Measurements from ENCODE around the gene SPINT1.

The SPINT1 gene

DNA sequence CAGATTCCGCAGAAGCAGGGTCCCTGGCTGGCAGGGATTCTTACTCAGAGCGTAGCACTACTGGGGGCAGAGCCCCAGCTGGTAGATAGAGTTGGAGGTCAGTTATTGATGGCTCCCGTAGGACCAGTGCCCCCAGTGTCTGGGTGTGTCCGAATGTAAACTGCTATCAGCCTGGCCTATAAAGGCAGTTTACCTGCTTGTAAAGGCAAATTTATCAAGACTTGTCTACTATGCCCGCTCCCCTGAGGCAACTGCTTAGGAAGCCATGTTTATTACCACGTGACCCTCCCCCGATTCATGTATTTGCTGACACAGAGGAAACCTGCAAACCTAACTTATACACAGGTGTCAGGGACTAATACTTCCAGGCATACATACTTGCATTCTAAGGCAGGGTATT lies 14.7 kb upstream of the SPINT1 start:
- no peak for DNase-seq (ENCODE audit: low read depth in 3 of 3)

DNA sequence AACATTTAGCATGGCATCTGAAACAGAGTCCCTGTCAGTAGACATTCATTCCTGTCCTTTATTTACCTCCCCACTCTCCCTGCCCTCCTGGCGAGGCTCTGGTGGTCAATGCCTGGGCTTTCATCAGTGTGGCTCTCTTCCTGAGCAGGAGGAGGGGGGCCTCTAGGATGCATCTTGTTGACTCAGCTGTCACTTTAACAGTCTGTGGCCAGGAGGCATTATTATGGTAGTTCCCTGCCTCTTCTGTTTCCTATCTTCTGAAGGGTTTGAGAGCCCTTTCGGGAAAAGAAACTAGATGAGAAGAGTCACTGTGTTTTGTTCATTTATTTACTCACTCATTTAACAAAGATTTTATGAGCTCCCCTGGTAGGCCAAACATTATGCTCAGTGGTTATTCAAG lies 13.0 kb upstream of the SPINT1 start:
- no peak for DNase-seq (ENCODE audit: low read depth in 3 of 3)

DNA sequence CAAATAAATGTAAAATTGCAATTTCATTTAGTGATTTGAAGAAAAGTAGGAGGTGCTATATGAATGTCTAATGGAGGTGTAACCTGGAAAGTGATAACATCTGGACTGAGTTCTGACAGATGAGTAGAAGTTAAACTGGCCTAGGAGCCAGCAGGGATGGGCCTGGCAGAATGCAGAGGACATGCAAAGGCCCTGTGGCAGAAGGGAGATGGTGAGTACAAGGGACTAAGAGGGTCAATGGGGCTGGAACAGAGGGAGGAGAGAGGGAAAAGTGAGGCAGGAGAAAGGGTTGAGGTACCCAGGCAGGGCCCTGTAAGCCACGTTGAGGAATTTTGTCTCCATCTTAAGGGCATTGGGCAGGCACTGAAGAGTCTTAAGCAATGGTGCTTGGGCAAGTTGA lies 12.0 kb upstream of the SPINT1 start:
- DNase-seq (ENCODE audit: low read depth in 3 of 3) = no peak

DNA sequence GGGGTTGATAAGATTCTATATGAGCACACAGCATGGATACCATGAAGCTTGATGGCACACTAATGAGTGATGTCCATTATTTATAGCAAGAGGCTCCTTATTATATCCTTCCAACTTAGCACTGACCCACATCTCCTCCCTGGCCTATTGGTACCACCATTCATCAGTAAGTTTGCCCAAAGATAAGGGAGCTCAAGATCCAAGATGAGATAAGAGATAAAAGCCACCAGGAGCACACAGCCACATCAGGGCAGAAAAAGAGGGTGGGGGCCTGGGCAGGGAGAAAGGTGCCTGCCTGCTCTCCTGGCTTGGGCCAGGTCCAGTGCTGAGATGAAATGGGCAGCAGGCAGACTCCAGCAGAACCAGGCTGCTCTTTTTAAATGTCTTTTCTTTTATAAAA lies 10.9 kb upstream of the SPINT1 start:
- no peak for DNase-seq (ENCODE audit: low read depth in 3 of 3)

DNA sequence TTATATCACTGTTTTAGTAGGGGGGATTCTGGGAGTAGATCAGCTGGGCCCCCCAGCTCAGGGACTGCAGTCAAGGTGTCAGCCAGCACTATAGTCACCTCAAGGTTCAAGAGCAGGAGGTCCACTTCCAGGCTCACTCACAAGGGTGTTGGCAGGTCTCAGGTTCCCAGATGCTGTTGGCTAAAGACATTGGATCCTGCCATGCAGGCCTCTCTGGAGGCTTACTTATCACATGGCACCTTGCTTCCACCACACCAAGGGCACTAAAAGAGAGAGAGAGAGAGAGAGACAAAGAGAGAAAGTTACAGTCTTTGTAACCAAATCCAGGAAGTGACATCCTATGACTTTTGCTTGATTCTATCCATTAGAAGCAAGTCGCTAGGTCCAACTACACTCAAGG lies 7.8 kb upstream of the SPINT1 start:
- no peak for DNase-seq (ENCODE audit: low read depth in 3 of 3)

DNA sequence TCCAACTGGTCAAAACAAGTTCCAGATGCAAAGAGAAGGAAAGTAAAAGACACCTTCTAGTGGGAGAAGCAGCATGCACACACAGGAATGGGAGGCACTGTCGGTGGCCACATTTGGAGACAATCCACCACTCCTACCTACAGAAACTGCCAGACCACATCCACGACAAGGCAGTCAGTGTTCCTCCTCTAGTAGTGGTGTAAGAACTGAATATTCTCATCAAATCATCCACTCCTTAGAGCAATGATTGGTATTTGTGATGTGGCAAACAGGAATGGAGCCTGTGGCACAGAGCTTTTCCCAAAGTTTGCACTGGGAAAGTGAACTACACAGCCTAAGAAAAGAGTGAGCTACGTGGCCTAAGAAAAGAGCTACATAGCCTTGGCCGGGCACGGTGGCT lies 5.1 kb upstream of the SPINT1 start:
- no peak for DNase-seq (ENCODE audit: low read depth in 3 of 3)

DNA sequence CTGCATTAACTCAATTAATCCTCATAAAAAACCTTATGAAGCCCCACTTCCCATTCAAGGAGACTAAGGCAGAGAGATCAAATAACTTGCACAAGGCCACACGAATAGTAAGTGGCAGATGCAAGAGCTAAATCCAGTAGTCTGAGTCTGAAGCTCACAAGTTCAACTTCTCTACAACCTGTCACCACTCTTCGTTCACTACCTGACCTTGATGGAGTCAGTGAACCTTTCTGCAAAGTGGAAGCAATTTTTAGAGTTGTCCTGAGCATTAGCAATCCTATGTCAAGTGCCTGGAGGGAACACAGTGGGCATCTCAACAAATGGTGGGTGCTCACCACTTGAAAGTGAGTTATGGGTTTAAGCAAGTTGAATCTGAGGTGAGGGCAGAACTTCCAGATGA lies 2.1 kb upstream of the SPINT1 start:
- no peak for DNase-seq (ENCODE audit: low read depth in 3 of 3)

DNA sequence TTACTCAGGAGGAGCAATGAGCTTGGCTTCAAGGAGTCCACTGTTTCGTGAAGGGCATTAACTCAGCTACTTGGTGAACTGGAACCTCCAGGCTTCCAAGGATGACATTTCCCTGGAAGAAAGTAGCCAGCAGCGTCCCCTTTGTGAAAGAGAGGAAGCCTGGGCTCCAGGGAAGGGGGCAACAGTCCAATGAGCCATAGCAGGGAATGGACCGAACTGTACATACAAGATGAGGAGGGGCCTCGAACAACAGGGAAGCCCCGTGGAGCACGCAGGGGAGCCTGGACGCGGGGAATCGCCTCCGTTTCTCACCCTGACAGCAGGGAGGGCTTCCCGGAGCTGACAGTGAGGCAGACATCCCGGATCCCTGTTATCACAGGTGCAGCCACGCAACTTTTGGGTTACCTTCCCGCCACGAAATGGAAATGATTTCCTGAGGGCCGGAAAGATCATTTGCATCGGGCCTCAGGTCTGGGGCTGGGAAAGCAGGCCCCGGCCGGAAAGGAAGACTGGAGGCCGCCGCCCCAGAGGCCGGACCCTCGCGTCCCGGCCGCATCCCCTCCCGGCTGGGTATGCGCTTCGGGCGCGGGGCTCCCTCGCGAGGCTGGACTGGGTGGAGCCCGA lies 475 bp upstream of the SPINT1 start:
- DNase-seq (ENCODE audit: low read depth in 3 of 3) = no peak

DNA sequence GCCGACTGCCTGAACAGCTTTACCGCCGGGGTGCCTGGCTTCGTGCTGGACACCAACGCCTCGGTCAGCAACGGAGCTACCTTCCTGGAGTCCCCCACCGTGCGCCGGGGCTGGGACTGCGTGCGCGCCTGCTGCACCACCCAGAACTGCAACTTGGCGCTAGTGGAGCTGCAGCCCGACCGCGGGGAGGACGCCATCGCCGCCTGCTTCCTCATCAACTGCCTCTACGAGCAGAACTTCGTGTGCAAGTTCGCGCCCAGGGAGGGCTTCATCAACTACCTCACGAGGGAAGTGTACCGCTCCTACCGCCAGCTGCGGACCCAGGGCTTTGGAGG lies 815 bp downstream of the SPINT1 start:
- DNase-seq (ENCODE audit: low read depth in 3 of 3) = peak in 1 of 3 experiments; percentile 38

DNA sequence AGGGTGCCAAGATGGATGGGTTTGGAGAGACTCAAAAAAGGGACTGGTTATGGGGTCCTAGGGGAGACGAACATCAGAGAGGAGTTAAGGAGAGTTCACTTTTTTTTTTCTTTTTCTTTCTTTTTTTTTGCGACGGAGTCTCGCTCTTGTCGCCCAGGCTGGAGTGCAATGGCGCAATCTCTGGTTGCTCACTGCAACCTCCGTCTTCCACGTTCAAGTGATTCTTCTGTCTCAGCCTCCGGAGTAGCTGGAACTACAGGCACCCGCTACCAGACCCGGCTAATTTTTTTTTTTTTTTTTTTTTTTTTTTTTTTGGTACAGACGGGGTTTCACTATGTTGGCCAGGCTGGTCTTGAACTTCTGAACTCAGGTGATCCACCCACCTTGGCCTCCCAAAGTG lies 1.2 kb downstream of the SPINT1 start:
- DNase-seq (ENCODE audit: low read depth in 3 of 3) = no peak

DNA sequence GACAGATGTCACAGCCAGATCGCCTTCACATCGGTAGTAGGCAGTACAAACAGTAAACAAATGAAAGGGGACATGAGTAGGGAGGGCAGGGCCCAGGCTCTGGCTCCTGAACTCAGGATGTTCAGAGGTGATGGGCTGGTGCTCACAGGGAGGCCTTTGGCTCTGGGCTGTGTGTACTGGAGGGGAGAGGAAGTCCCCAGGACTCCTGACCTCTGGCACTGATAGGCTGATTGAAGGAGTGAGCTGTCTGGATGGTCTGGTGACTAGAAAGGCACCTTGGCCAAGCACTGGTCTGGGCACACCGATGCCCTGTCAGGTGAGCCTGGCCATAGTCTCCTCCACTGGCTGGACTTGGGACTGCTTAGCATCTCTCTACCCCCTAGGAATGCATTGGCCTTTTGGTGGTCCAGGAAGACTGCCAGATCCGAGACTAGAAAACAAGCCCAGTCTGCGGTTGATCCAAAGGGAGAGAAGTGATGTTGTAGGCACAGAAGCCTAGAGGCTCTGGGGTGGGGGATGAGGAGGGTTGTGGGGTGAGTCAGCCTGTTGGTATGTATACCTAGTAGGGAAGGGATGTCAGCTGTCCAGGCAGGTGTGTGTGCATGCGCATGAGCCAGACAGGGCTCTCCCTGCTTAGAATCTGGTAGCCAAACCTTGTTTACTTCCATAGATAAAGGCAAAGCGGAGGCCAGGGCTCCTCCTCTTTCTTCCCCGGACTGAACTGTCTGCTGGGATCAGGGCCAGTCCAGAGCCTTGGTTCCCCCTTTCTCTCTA lies 1.9 kb downstream of the SPINT1 start:
- no peak for DNase-seq (ENCODE audit: low read depth in 3 of 3)

DNA sequence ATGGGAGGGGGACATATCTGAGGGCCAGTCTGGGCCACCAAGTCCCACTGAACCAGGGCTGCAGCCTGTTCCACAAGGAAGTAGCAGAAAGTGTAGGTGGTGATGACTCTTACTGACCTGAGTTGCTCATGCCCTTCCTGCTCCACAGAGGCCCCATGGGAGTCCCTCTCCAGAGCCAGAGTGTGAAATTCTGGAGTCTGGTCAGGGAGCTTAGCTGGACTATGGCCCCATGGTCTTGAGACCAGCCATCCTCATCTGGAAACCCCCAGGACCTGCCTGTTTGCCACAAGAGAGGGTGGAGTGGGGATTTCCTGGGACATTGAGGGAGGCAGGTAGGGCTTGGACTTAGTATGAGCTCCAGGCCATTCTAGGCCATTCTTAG lies 3.0 kb downstream of the SPINT1 start:
- no peak for DNase-seq (ENCODE audit: low read depth in 3 of 3)

DNA sequence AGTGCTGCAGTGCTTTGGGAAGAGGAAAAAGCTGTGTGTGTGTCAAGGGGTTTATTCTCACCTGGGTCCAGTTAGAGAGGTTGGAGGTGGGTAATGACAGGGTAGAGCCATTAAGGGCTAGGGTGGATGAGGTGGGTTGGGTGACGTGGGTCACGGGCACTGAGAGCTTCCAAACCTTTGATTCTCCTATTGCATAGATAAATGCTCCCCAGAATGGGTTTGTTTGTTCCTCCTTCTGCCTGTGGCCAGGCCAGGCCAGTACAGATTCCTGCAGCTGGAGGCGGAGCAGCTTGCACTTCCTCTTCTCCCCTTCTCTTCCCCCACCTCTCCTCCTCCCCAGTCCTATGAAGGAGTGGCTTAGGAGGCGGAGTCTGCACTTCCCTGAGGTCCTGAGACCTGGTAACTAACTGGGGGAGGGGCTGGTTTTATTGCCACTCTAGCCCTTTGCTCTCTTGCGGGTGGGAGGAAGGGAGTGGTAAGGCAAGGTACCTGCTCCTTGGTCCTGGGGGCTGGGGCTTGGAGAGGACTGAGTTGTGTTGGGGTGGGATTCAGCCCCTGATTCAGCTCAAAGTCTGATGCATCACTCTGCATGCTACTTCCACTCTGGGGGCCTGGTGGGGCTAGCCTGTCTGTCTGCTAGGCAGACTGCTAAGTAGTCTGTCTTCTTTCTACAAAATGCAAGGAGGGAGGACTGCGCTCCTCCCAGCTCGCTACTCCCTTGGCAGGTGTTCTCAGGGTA lies 3.5 kb downstream of the SPINT1 start:
- no peak for DNase-seq (ENCODE audit: low read depth in 3 of 3)

DNA sequence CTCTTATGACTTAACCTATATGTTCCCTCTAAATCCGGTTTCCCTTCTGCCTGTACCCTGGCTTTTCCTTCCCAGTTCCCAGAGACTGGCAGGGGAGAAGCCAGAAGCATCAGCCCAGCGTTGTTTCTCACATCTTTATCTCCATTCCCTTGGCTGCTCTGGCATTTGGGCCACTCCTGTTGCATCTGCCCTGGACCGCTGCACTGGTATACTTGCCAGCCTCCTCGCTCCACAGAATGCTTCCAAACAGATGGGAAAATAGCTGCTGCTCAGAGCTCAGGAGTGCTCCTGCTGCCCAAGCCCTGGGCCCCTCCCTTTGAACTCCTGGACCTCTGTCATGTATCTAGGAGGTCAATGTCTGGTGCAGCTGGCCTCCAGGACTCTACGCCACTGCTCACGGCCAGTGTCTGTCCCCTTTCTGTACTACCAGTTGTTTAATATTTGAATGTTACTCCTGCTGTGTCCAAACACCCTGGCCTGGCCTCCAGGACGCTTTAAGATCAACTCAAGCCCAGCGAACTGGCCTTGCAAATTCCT lies 6.8 kb downstream of the SPINT1 start:
- no peak for DNase-seq (ENCODE audit: low read depth in 3 of 3)

DNA sequence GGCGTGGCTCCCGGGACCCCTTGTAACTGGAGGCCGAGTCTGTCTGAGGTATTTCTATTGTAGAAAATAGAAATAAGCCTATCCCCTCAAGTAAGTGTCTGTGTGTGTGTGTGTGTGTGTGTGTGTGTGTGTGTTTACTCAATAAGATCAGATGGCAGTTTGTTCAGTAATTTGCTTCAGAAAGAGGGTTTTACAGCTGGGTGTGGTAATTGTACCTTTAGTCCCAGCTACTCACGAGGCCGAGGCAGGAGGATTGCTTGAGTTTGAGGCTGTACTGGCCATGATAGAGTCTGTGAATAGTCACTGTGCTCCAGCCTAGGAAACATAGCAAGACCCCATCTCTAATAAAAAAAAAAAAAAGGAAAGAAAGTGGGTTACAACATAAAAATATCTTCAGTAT lies 8.7 kb downstream of the SPINT1 start:
- no peak for DNase-seq (ENCODE audit: low read depth in 3 of 3)

DNA sequence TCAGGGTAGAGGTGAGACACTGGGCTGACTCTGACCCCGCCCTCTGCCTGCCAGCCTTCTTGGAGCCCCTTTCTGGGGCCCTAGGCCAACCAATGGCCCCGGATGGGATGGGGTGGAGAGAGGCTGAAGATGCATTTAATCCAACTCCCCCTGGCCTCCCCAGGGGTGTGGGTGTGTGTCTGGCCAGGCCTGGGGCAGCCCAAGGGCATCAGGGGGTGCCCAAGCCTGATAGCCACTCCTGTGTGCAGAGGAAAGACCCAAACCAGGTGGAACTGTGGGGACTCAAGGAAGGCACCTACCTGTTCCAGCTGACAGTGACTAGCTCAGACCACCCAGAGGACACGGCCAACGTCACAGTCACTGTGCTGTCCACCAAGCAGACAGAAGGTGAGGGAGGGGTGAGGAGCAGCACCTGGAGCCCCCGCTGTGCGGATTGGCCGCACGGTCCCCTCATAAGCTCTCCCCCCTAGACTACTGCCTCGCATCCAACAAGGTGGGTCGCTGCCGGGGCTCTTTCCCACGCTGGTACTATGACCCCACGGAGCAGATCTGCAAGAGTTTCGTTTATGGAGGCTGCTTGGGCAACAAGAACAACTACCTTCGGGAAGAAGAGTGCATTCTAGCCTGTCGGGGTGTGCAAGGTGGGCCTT lies 9.5 kb downstream of the SPINT1 start:
- no peak for DNase-seq (ENCODE audit: low read depth in 3 of 3)

DNA sequence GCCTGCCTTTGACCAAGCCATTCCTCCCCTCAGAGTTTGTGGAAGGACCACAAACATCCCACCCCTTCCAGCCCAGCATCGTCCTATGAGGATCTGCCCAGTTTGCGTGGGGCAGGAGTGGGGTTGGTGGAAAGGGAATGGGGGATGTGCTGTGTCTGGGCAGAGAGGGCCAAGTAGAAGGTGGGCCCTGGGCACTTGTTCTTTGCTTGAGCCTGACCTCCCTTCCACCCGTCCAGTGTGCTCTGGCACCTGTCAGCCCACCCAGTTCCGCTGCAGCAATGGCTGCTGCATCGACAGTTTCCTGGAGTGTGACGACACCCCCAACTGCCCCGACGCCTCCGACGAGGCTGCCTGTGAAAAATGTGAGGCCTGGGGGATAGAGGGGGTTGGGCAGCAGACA lies 10.3 kb downstream of the SPINT1 start:
- DNase-seq (ENCODE audit: low read depth in 3 of 3) = no peak

DNA sequence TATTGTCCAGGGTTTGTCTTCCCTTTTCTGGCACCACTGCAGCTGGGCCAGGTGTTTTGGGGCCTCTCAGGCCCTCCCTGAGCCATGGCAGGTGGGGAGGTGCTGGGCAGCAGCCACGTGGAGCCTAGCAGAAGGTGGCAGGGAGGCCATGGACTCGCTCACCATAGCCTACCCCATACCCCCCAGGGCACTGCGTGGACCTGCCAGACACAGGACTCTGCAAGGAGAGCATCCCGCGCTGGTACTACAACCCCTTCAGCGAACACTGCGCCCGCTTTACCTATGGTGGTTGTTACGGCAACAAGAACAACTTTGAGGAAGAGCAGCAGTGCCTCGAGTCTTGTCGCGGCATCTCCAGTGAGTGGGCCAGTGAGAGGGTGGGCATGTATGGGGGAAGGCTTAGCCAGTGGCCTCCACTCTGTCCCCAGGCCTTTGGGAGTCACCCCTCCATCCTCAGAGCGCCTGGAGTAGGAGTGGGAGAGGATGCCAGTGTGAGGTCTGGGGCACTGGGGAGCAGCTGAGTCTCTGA lies 11.9 kb downstream of the SPINT1 start:
- no peak for DNase-seq (ENCODE audit: low read depth in 3 of 3)

DNA sequence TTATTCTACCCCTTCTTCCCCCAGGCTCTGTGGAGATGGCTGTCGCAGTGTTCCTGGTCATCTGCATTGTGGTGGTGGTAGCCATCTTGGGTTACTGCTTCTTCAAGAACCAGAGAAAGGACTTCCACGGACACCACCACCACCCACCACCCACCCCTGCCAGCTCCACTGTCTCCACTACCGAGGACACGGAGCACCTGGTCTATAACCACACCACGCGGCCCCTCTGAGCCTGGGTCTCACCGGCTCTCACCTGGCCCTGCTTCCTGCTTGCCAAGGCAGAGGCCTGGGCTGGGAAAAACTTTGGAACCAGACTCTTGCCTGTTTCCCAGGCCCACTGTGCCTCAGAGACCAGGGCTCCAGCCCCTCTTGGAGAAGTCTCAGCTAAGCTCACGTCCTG lies 12.9 kb downstream of the SPINT1 start:
- no peak for DNase-seq (ENCODE audit: low read depth in 3 of 3)

DNA sequence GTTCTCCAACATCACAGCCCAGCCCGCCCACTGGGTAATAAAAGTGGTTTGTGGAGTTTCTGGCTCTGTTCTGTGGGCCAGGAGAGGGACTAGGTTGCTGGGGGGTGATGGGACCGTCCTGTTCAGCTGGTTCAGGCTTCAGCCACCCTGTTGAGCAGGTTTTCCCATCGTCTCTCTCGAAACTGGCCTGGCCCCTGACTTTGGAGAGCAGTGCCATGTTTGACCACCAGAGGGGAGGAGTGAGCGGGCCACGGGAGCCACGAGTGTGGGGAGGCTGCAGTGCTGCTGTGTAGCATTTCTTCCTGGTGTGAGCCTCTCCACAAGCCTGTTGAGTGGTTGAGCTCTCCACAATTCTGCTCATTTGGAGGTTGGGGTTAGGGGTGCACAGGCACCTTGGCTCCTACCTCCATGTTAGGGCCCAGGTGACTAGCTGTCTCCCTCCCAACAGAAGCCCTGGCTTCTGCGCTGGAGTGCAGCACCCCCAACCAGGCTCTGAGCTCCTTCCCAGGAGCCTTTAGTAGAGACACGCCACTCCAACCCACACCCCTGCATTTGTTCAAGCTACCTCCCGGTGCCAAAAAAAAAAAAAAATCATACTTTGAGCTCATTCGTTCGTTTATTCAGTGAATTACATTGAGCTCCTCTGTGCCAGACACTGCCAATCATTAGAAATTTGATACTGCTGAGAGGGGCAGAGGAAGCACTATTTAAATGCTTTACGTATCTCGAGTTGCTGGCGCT lies 13.9 kb downstream of the SPINT1 start:
- peak; percentile 62 to 76 (median 65) for DNase-seq (ENCODE audit: low read depth in 3 of 3)

DNA sequence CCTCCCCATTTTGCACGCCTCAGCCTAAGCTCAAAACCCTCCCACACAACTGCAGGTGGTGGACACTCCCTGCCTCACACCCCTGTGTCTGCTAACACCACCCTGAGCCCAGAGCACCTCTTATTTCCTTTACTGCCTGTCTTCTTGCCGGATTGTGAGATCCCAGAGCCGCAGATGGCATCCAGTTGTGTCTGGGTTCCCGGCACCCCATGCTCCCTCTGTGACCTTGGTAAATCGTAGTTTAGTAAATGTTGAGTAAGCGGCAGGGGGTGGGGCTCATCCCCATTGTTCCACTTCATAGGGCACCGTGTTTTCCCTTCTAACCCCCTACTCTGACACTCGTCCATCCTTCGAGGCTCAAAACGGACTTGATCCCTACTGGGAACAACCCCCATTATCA lies 14.9 kb downstream of the SPINT1 start:
- no peak for DNase-seq (ENCODE audit: low read depth in 3 of 3)
